ENCODE results near the gene RNF166. TPM values are rescaled to one million over a fixed set of nuclear protein-coding genes. Genes with fewer than 3 reads are reported as not detected.

Gene RNF166
- polyA plus RNA-seq, 3 donors: 99.3 to 255 (median 120) TPM

DNA sequence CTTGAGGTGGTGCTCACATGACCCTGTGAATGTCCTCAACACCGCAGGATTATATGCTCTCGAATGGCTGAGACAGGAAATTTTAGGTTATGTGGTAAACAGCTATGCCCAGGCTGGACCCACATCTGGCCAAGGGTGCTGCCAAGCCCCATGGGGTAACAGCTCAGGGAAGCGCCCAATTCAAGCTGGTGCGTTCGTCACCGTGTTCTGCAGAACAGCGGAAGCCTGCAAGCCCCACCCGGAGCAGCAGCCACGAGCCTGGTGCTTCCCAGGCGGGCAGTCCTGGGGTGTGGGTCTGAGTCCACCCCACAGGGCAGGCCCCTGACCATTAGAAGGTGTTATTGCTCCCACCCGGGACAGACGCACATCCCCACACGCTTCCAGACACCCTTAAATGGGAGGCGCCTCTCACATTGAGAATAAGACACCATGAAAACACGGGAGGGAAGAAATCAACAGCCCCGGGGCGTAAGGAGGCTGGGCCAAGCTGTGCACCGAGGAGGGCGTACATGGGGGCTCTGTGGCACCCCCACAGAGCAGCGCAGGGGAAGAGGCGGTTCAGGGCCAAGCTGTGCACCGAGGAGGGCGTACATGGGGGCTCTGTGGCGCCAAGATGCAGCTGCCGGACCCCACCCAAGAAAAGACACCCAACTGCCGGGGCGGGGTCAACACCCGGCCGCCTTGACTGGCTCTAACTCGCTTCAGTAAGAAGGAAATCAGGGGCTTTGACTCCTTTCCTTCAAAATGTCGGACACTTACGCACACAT, 52.4 kb downstream of the RNF166 start:
- Mint-ChIP-seq H3K36me3 (peaks cover 23 to 51% of the 10 kb centered on the region in 2 donors), H3K27me3 (ENCODE audit: low read depth in 3 of 3) (peaks cover 0 to 3% (median 2%) of the 10 kb centered on the region in 3 donors), H3K4me1 (peaks cover 19% of the 10 kb centered on the region)

DNA sequence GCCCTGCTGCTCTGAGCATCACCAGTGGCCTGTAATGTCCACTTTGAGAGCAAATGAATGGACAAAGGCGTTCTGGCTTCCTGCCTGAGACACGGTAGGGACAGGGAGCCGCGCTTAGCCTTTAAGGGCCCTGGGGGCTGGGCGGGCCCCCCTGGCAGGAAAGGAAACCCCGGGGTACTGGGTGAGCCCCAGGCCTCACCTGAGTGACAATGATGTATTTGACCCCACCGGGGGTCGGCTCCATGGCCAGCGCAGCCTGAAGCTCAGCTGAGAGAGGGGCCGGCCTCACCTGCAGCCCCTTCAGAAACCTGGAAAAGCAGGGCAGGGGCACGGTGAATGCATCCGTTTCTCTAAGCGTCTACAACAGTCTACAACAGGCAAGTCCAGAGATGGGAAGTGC, 53.1 kb downstream of the RNF166 start:
- peaks cover 27% of the 10 kb centered on the region for H4K20me1 ChIP-seq (ENCODE audit: insufficient read depth, low read length)
- peaks cover 20 to 48% of the 10 kb centered on the region in 2 donors for H3K36me3 Mint-ChIP-seq
- intact Hi-C loops (cut with micrococcal nuclease): loop anchor here in 1 of 2 donors (5.0 kb wide), 1 partner anchor 34 kb away; the partner anchor contains the start of gene SNAI3
- no peak overlapping the region for H3K9ac ChIP-seq (ENCODE audit: insufficient read depth, low read length, poor library complexity, severe bottlenecking)
- no peak overlapping the region for H2AFZ ChIP-seq (ENCODE audit: insufficient read depth, low read depth, low read length, poor library complexity, severe bottlenecking)
- peaks cover 27% of the 10 kb centered on the region for H3K79me2 ChIP-seq (ENCODE audit: insufficient read depth, low read length)
- TF ChIP-seq, protein P1, sequence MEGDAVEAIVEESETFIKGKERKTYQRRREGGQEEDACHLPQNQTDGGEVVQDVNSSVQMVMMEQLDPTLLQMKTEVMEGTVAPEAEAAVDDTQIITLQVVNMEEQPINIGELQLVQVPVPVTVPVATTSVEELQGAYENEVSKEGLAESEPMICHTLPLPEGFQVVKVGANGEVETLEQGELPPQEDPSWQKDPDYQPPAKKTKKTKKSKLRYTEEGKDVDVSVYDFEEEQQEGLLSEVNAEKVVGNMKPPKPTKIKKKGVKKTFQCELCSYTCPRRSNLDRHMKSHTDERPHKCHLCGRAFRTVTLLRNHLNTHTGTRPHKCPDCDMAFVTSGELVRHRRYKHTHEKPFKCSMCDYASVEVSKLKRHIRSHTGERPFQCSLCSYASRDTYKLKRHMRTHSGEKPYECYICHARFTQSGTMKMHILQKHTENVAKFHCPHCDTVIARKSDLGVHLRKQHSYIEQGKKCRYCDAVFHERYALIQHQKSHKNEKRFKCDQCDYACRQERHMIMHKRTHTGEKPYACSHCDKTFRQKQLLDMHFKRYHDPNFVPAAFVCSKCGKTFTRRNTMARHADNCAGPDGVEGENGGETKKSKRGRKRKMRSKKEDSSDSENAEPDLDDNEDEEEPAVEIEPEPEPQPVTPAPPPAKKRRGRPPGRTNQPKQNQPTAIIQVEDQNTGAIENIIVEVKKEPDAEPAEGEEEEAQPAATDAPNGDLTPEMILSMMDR (IDR thresholded peaks at IDR 0.05): no peak
- 97% methylated on average over 11 of the region's 13 CpGs for WGBS (ENCODE audit: insufficient coverage)
- DNase-seq: no peak
- H3K27me3 Mint-ChIP-seq (ENCODE audit: low read depth in 3 of 3): peaks cover 0 to 2% (median 2%) of the 10 kb centered on the region in 3 donors
- H3K4me3 Mint-ChIP-seq: no peak overlapping the region
- H3K4me1 Mint-ChIP-seq: peaks cover 24% of the 10 kb centered on the region
- H3K9me3 ChIP-seq (replicated peaks in 1 of 2; ENCODE audit: control insufficient read depth in 1 of 2, insufficient read depth in 1 of 2, low read length in 2 of 2): no peaks in the 10 kb centered on the region
- H3K27ac ChIP-seq (ENCODE audit: low read depth in 1 of 2, low read length in 2 of 2): no peak overlapping the region
- no peak overlapping the region for H3K4me2 ChIP-seq (replicated peaks; ENCODE audit: extremely low read depth, low read length, poor library complexity, severe bottlenecking)
- no peaks in the 10 kb centered on the region for H3K27me3 ChIP-seq (ENCODE audit: control insufficient read depth in 2 of 2, insufficient read depth in 2 of 2, low read length in 2 of 2)
- H3K27ac Mint-ChIP-seq: peak overlapping the region in 2 of 7 donors; percentile 14 to 19
- peaks cover 28 to 36% of the 10 kb centered on the region in 2 donors for H3K4me1 ChIP-seq (ENCODE audit: control insufficient read depth in 1 of 2, insufficient read depth in 2 of 2, low read length in 2 of 2)
- H3K36me3 ChIP-seq (replicated peaks in 1 of 2; ENCODE audit: control insufficient read depth in 1 of 2, insufficient read depth in 2 of 2, low read length in 2 of 2): peaks cover 13 to 19% of the 10 kb centered on the region in 2 donors
- no peaks in the 10 kb centered on the region for H3K9me3 Mint-ChIP-seq
- no peak overlapping the region for H3K4me3 ChIP-seq (replicated peaks in 1 of 3; ENCODE audit: low read depth in 2 of 3, low read length in 3 of 3)

More for the DNA sequence above, 52.4 kb downstream of the RNF166 start:
- peaks cover 13 to 19% of the 10 kb centered on the region in 2 donors for H3K36me3 ChIP-seq (replicated peaks in 1 of 2; ENCODE audit: control insufficient read depth in 1 of 2, insufficient read depth in 2 of 2, low read length in 2 of 2)
- intact Hi-C loops (cut with micrococcal nuclease): loop anchor here in 1 of 2 donors (5.0 kb wide), 1 partner anchor 34 kb away; the partner anchor contains the start of gene SNAI3
- H3K27ac Mint-ChIP-seq: peak overlapping the region in 3 of 7 donors; percentile 14 to 50 (median 19)
- 87% methylated on average over 28 of the region's 32 CpGs for WGBS (ENCODE audit: insufficient coverage)
- H3K27ac ChIP-seq (ENCODE audit: low read depth in 1 of 2, low read length in 2 of 2): no peak overlapping the region
- H4K20me1 ChIP-seq (ENCODE audit: insufficient read depth, low read length): peaks cover 20% of the 10 kb centered on the region
- TF ChIP-seq, protein P1 (IDR thresholded peaks at IDR 0.05): no peak
- H3K9ac ChIP-seq (ENCODE audit: insufficient read depth, low read length, poor library complexity, severe bottlenecking): no peak overlapping the region
- H3K4me1 ChIP-seq (ENCODE audit: control insufficient read depth in 1 of 2, insufficient read depth in 2 of 2, low read length in 2 of 2): peaks cover 21 to 29% of the 10 kb centered on the region in 2 donors
- H2AFZ ChIP-seq (ENCODE audit: insufficient read depth, low read depth, low read length, poor library complexity, severe bottlenecking): no peak overlapping the region
- DNase-seq: no peak
- no peaks in the 10 kb centered on the region for H3K27me3 ChIP-seq (ENCODE audit: control insufficient read depth in 2 of 2, insufficient read depth in 2 of 2, low read length in 2 of 2)
- no peak overlapping the region for H3K4me2 ChIP-seq (replicated peaks; ENCODE audit: extremely low read depth, low read length, poor library complexity, severe bottlenecking)
- H3K4me3 Mint-ChIP-seq: no peak overlapping the region
- H3K9me3 Mint-ChIP-seq: no peaks in the 10 kb centered on the region
- H3K9me3 ChIP-seq (replicated peaks in 1 of 2; ENCODE audit: control insufficient read depth in 1 of 2, insufficient read depth in 1 of 2, low read length in 2 of 2): no peaks in the 10 kb centered on the region
- no peak overlapping the region for H3K4me3 ChIP-seq (replicated peaks in 1 of 3; ENCODE audit: low read depth in 2 of 3, low read length in 3 of 3)
- peaks cover 21% of the 10 kb centered on the region for H3K79me2 ChIP-seq (ENCODE audit: insufficient read depth, low read length)

Measured in CD14-positive monocyte (primary cell).